GM12878 (cell line): Measurements from ENCODE around the gene RPRD2. TPM values are rescaled to one million over a fixed set of nuclear protein-coding genes. Genes with fewer than 3 reads are reported as not detected.
A peak's percentile ranks its signal among the peaks of the same experiment; 100 is the strongest.
"Not testable (repeated sequence)": the region's sequence is repeated elsewhere in the genome, so short reads cannot be mapped to it uniquely, and the experiment has no call there.

Experiments used
- ATAC-seq: fragments of 200-7000 bp; cut with Tn5 transposase; 3 replicates; pipeline ENCODE4 v1.9.1; 2020; ENCODE audit warnings: mild to moderate bottlenecking, moderate library complexity
- BruUV-seq: library from RNA; stranded (reverse); fragments of 400-500 nt; replicated peaks from 2 replicates; lab custom pipeline; 2021; lab: Mats Ljungman, UMichigan
- CTCF ChIA-PET: fragments of 300-600 bp; sonication (Branson Sonifier 250); formaldehyde crosslinking; extraction: SDS; loops from one replicate; lab custom pipeline; 2021; ENCODE audit warnings: inconsistent platforms; lab: Yijun Ruan, JAX
- POLR2A ChIA-PET: fragments of 350-600 bp; formaldehyde crosslinking; extraction: SDS; loops from one replicate; lab custom pipeline; 2021; ENCODE audit warnings: inconsistent platforms; lab: Charles Lee
- RAD21 ChIA-PET: fragments of 300-600 bp; sonication (Branson Sonifier 250); formaldehyde crosslinking; loops from one replicate; lab custom pipeline; 2023; ENCODE audit warnings: antibody characterized with exemption; ENCODE audit not compliant: unreplicated experiment; lab: Charles Lee
- SMC1A ChIA-PET: fragments of 300-600 bp; sonication (Branson Sonifier 250); formaldehyde crosslinking; loops from one replicate; lab custom pipeline; 2023; ENCODE audit not compliant: unreplicated experiment, uncharacterized antibody; lab: Charles Lee
- DNase-seq: peaks from one replicate; pipeline ENCODE4 v3.0.0-alpha.2; 2011; ENCODE audit warnings: low read depth, low spot score
- FAIRE-seq: peaks from 3 replicates; lab custom pipeline; 2011; peaks lifted over from hg19 to GRCh38; lab: Jason Lieb, UNC
- H2AFZ ChIP-seq: 2 replicates; pipeline ENCODE4 v1.6.0; 2011; ENCODE audit warnings: low read depth, low read length, control low read depth; ENCODE audit not compliant: control insufficient read depth
- H3K27ac ChIP-seq: 2 replicates; pipeline ENCODE4 v1.5.1; 2011; ENCODE audit warnings: control low read depth; ENCODE audit not compliant: control insufficient read depth, insufficient read depth
- H3K27me3 ChIP-seq, 2 experiments: replicated peaks in 1 of 2; 2 replicates each; pipeline versions ENCODE4 v1.6.0 to v1.6.1; 2011; ENCODE audit warnings: low read length in 1 of 2; ENCODE audit not compliant: control insufficient read depth in 2 of 2, insufficient read depth in 2 of 2
- H3K36me3 ChIP-seq, 2 experiments: 2 replicates each; pipeline ENCODE4 v1.5.1; 2011; ENCODE audit warnings: low read length in 1 of 2; ENCODE audit not compliant: control insufficient read depth in 2 of 2, insufficient read depth in 2 of 2
- H3K4me1 ChIP-seq: 2 replicates; pipeline ENCODE4 v1.6.1; 2011; ENCODE audit warnings: mild to moderate bottlenecking, low read length, moderate library complexity, mixed read lengths; ENCODE audit not compliant: control insufficient read depth, insufficient read depth
- H3K4me2 ChIP-seq: 2 replicates; pipeline ENCODE4 v1.6.0; 2011; ENCODE audit warnings: control low read depth; ENCODE audit not compliant: control insufficient read depth, insufficient read depth
- H3K4me3 ChIP-seq: fragments of 200-600 bp; sonication (generic); 2 replicates; pipeline ENCODE4 v1.5.1; 2016
- H3K79me2 ChIP-seq: 2 replicates; pipeline ENCODE4 v1.6.0; 2011; ENCODE audit warnings: low read length; ENCODE audit not compliant: control insufficient read depth, insufficient read depth
- H3K9ac ChIP-seq: 2 replicates; pipeline ENCODE4 v1.8.0; 2011; ENCODE audit warnings: low read length, control low read depth, mixed read lengths; ENCODE audit not compliant: control insufficient read depth, insufficient read depth
- H3K9me3 ChIP-seq: replicated peaks from 3 replicates; pipeline ENCODE4 v1.5.1; 2011; ENCODE audit warnings: mild to moderate bottlenecking, low read length; ENCODE audit not compliant: control insufficient read depth, insufficient read depth
- H4K20me1 ChIP-seq: 2 replicates; pipeline ENCODE4 v1.6.0; 2011; ENCODE audit not compliant: control insufficient read depth, insufficient read depth
- BRCA1 ChIP-seq: IDR thresholded peaks from 2 replicates; pipeline ENCODE4 v1.6.1; 2011; ENCODE audit warnings: low read depth, low read length, improper control_type of control experiment
- GATAD2B ChIP-seq: fragments of 450-650 bp; conservative IDR thresholded peaks from 2 replicates; pipeline ENCODE4 v1.6.1; 2017; ENCODE audit warnings: low read depth, mild to moderate bottlenecking, moderate library complexity
- KAT2A ChIP-seq: conservative IDR thresholded peaks from 2 replicates; pipeline ENCODE4 v1.6.1; 2011; ENCODE audit warnings: low read depth, low read length; ENCODE audit not compliant: control insufficient read depth
- WGBS: methylation state at CpG from one replicate; pipeline ENCODE4 v1.1.6; 2016; ENCODE audit warnings: low lambda C conversion rate; ENCODE audit not compliant: insufficient replicate concordance, insufficient coverage; ENCODE audit errors: missing lambda C conversion rate; 5-methylcytosine and 5-hydroxymethylcytosine counted together
- in situ Hi-C: fragments of 300-500 bp; cut with MboI; formaldehyde crosslinking; loops from 9 replicates; pipeline ENCODE4 v1.14.3; 2018; ENCODE audit warnings: mixed read lengths
- intact Hi-C: fragments of 100-400 bp; cut with micrococcal nuclease; formaldehyde crosslinking; loops from one replicate; pipeline ENCODE4 v1.14.2; 2022; ENCODE audit not compliant: unreplicated experiment
- polyA plus RNA-seq, 11 experiments: library from polyadenylated mRNA; depleted of rRNA in 4 of 11; unstranded in 6 of 11; stranded (reverse) in 5 of 11; fragments of >200 nt; fragmentation: Nextera tagmentation in 4 of 11; fragmentation: Illumina TruSeq in 1 of 11; extraction: Ambion mirVana in 4 of 11; extraction: Trizol in 1 of 11; gene quantifications; 1 replicate in 1 of 11; 2 replicates in 10 of 11; pipeline versions ENCODE4 v1.2.1 to v1.2.3, GENCODE V29; 2011 to 2016; ENCODE audit warnings: inconsistent platforms in 2 of 11, missing spikeins in 2 of 11, low read depth in 1 of 11
- total RNA-seq, 4 experiments: library from RNA; depleted of rRNA in 3 of 4; stranded (reverse); fragments of >200 nt in 3 of 4; fragmentation: Illumina TruSeq in 1 of 4; extraction: Trizol in 1 of 4; gene quantifications; 2 replicates each; pipeline versions ENCODE4 v1.2.1 to v1.2.3, GENCODE V29; 2013 to 2021
- TF ChIP-seq, protein P1 (sequence below): IDR thresholded peaks from 2 replicates; pipeline ENCODE4 v1.6.1; 2012; ENCODE audit warnings: improper control_type of control experiment, low read depth, low read length; ENCODE audit not compliant: insufficient replicate concordance
- TF ChIP-seq, protein P2 (sequence below): fragments of 450-650 bp; IDR thresholded peaks from 2 replicates; pipeline ENCODE4 v1.6.1; 2017; ENCODE audit warnings: mild to moderate bottlenecking, moderate library complexity

RPRD2 gene
- total and polyA plus RNA-seq, 10 of the 15 experiments (the other 5 are each of a cell fraction or from before 2014, with no cell fraction given), result 1.9 to 24.8 (median 13.3) TPM

DNA sequence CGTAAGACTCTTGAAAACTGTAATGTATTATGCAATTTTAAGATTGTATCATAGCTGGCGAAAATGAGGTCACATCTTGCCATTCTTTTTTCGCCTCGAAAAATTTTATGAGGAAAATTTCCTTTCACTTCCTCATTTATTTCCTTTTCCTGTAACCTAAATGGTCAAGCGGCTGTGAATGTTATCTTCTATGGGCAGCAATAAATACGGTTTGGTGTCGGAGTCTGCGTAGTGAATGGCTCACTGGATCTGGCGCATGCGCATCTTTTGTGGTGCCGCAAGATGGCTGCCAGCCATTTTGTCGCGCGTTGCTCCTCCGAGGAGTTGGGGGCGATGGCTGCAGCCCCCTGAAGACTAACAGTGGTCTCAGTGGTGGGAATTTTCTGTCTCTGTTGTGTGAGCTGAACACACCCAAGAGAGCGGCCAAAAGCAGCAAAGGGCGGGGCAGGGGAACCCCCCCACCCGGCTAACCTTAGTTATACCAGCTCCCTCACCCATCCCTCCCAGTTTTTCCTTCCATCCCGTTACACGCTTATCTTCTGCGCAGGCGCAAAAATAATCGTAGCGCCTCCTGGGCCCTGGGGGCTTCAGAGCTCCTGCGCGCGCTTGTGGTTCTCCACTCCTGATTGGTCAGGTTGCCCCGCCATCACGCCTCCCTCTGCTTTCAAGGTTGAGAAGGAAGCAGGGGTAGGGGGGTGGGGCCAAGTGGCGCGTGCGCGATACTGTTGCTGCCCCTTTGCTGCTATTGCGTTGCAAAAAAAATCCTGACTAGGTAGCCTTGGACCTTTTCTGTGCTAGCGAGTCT, at the start of gene RPRD2 (continued):
- TF ChIP-seq, protein P1, sequence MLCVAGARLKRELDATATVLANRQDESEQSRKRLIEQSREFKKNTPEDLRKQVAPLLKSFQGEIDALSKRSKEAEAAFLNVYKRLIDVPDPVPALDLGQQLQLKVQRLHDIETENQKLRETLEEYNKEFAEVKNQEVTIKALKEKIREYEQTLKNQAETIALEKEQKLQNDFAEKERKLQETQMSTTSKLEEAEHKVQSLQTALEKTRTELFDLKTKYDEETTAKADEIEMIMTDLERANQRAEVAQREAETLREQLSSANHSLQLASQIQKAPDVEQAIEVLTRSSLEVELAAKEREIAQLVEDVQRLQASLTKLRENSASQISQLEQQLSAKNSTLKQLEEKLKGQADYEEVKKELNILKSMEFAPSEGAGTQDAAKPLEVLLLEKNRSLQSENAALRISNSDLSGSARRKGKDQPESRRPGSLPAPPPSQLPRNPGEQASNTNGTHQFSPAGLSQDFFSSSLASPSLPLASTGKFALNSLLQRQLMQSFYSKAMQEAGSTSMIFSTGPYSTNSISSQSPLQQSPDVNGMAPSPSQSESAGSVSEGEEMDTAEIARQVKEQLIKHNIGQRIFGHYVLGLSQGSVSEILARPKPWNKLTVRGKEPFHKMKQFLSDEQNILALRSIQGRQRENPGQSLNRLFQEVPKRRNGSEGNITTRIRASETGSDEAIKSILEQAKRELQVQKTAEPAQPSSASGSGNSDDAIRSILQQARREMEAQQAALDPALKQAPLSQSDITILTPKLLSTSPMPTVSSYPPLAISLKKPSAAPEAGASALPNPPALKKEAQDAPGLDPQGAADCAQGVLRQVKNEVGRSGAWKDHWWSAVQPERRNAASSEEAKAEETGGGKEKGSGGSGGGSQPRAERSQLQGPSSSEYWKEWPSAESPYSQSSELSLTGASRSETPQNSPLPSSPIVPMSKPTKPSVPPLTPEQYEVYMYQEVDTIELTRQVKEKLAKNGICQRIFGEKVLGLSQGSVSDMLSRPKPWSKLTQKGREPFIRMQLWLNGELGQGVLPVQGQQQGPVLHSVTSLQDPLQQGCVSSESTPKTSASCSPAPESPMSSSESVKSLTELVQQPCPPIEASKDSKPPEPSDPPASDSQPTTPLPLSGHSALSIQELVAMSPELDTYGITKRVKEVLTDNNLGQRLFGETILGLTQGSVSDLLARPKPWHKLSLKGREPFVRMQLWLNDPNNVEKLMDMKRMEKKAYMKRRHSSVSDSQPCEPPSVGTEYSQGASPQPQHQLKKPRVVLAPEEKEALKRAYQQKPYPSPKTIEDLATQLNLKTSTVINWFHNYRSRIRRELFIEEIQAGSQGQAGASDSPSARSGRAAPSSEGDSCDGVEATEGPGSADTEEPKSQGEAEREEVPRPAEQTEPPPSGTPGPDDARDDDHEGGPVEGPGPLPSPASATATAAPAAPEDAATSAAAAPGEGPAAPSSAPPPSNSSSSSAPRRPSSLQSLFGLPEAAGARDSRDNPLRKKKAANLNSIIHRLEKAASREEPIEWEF, result no peak
- TF ChIP-seq, protein P2, sequence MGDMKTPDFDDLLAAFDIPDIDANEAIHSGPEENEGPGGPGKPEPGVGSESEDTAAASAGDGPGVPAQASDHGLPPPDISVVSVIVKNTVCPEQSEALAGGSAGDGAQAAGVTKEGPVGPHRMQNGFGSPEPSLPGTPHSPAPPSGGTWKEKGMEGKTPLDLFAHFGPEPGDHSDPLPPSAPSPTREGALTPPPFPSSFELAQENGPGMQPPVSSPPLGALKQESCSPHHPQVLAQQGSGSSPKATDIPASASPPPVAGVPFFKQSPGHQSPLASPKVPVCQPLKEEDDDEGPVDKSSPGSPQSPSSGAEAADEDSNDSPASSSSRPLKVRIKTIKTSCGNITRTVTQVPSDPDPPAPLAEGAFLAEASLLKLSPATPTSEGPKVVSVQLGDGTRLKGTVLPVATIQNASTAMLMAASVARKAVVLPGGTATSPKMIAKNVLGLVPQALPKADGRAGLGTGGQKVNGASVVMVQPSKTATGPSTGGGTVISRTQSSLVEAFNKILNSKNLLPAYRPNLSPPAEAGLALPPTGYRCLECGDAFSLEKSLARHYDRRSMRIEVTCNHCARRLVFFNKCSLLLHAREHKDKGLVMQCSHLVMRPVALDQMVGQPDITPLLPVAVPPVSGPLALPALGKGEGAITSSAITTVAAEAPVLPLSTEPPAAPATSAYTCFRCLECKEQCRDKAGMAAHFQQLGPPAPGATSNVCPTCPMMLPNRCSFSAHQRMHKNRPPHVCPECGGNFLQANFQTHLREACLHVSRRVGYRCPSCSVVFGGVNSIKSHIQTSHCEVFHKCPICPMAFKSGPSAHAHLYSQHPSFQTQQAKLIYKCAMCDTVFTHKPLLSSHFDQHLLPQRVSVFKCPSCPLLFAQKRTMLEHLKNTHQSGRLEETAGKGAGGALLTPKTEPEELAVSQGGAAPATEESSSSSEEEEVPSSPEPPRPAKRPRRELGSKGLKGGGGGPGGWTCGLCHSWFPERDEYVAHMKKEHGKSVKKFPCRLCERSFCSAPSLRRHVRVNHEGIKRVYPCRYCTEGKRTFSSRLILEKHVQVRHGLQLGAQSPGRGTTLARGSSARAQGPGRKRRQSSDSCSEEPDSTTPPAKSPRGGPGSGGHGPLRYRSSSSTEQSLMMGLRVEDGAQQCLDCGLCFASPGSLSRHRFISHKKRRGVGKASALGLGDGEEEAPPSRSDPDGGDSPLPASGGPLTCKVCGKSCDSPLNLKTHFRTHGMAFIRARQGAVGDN, result peak; percentile 93
- TF ChIP-seq GATAD2B, result peak; percentile 86; the same call in 1 of the 2 replicates
- TF ChIP-seq KAT2A, result no peak
- no peak for TF ChIP-seq BRCA1

DNA sequence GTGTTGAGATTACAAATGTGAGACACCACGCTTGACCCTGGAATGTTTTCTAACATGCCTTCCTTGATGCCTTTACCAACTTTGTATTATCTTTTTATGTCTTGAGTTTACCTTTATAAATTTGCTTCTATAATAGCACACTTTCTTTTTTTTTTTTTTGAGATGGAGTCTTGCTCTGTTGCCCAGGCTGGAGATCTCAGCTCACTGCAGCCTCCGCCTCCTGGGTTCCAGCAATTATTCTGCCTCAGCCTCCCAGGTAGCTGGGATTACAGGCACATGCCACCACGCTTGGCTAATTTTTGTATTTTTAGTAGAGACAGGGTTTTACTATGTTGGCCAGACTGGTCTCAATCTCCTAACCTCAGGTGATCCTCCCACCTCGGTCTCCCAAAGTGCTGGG, 49.3 kb upstream of the RPRD2 start:
- DNase-seq, H3K36me3 ChIP-seq, BruUV-seq, POLR2A ChIA-PET, H2AFZ ChIP-seq, SMC1A ChIA-PET, in situ Hi-C loops, CTCF ChIA-PET, H3K9me3 ChIP-seq, H3K4me2 ChIP-seq, H3K79me2 ChIP-seq, H3K4me1 ChIP-seq, ATAC-seq, FAIRE-seq, H3K9ac ChIP-seq, H3K27me3 ChIP-seq, RAD21 ChIA-PET, H4K20me1 ChIP-seq, H3K4me3 ChIP-seq, H3K27ac ChIP-seq, intact Hi-C loops: not testable (repeated sequence)
- WGBS, result 73% methylated on average over 3 of the region's 4 CpGs
